Panc1 (cell line): ENCODE results near the gene RNASE11.

ENCODE experiments used
- POLR2AphosphoS5 ChIP-seq: IDR thresholded peaks from 2 replicates; pipeline ENCODE4 v1.6.1; 2012; ENCODE audit warnings: mild to moderate bottlenecking, low read depth, low read length, moderate library complexity
- SIN3A ChIP-seq: IDR thresholded peaks from 2 replicates; pipeline ENCODE4 v1.6.1; 2012; ENCODE audit warnings: low read depth, mild to moderate bottlenecking, low read length, moderate library complexity, borderline replicate concordance; ENCODE audit not compliant: insufficient read depth
- TCF7L2 ChIP-seq: IDR thresholded peaks from 2 replicates; pipeline ENCODE4 v1.6.1; 2011; ENCODE audit warnings: mild to moderate bottlenecking, low read depth, low read length, inconsistent platforms
- TF ChIP-seq, protein P1 (sequence below): fragments of 450-650 bp; IDR thresholded peaks from 2 replicates; pipeline ENCODE4 v1.5.1; 2017; ENCODE audit warnings: mild to moderate bottlenecking
- TF ChIP-seq, protein P2 (sequence below), 2 experiments: IDR thresholded peaks; 2 replicates each; pipeline ENCODE4 v1.6.1; 2011 to 2012; ENCODE audit warnings: low read depth in 2 of 2, control low read depth in 1 of 2, low read length in 1 of 2, mild to moderate bottlenecking in 1 of 2, moderate library complexity in 1 of 2; ENCODE audit not compliant: insufficient read depth in 1 of 2

DNA sequence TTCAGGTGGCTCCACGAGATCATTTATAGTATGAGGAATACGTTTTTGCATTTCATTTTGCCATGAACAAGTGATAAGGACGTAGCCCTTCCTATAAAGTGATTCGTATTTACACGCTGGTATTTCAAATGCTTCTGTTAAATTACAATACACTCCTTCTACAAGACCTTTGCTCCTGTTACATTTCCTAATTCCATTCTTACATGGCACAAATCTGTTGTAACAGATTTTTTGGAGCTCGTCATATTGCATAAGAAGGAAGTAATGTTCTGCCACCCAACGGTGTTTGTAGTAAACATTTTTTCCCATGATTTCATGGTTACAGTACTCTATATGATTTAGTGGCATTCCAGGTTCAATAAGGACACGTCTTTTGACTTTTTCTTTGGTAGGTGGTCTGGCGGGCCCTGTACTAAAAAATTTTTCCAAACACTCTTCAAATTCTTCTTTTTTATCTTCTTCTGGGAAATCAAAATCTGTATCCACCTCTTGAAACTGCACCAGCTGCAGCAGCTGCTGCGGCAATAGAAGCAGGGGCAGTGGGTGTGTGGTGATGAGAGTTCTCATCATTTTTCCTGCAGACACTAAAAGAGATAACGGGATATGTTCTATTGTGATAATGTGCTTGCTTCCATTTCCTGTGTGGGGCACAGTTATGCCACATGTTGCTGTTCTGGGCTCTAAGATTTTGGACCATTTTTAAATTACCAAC lies 31.1 kb downstream of the RNASE11 start:
- TF ChIP-seq POLR2AphosphoS5 (no peak), TCF7L2 (no peak), SIN3A (no peak)
- TF ChIP-seq, protein P1, sequence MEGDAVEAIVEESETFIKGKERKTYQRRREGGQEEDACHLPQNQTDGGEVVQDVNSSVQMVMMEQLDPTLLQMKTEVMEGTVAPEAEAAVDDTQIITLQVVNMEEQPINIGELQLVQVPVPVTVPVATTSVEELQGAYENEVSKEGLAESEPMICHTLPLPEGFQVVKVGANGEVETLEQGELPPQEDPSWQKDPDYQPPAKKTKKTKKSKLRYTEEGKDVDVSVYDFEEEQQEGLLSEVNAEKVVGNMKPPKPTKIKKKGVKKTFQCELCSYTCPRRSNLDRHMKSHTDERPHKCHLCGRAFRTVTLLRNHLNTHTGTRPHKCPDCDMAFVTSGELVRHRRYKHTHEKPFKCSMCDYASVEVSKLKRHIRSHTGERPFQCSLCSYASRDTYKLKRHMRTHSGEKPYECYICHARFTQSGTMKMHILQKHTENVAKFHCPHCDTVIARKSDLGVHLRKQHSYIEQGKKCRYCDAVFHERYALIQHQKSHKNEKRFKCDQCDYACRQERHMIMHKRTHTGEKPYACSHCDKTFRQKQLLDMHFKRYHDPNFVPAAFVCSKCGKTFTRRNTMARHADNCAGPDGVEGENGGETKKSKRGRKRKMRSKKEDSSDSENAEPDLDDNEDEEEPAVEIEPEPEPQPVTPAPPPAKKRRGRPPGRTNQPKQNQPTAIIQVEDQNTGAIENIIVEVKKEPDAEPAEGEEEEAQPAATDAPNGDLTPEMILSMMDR, result no peak
- TF ChIP-seq, protein P2, sequence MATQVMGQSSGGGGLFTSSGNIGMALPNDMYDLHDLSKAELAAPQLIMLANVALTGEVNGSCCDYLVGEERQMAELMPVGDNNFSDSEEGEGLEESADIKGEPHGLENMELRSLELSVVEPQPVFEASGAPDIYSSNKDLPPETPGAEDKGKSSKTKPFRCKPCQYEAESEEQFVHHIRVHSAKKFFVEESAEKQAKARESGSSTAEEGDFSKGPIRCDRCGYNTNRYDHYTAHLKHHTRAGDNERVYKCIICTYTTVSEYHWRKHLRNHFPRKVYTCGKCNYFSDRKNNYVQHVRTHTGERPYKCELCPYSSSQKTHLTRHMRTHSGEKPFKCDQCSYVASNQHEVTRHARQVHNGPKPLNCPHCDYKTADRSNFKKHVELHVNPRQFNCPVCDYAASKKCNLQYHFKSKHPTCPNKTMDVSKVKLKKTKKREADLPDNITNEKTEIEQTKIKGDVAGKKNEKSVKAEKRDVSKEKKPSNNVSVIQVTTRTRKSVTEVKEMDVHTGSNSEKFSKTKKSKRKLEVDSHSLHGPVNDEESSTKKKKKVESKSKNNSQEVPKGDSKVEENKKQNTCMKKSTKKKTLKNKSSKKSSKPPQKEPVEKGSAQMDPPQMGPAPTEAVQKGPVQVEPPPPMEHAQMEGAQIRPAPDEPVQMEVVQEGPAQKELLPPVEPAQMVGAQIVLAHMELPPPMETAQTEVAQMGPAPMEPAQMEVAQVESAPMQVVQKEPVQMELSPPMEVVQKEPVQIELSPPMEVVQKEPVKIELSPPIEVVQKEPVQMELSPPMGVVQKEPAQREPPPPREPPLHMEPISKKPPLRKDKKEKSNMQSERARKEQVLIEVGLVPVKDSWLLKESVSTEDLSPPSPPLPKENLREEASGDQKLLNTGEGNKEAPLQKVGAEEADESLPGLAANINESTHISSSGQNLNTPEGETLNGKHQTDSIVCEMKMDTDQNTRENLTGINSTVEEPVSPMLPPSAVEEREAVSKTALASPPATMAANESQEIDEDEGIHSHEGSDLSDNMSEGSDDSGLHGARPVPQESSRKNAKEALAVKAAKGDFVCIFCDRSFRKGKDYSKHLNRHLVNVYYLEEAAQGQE (IDR thresholded peaks at IDR 0.05; ENCODE audit: insufficient read depth in 1 of 2, low read depth in 2 of 2, low read length in 1 of 2), result no peak
